SK-N-SH (cell line): ENCODE data around the gene CCDC87. TPM values are rescaled to one million over a fixed set of nuclear protein-coding genes. Genes with fewer than 3 reads are reported as not detected.

Source experiments
- CTCF ChIA-PET: fragments of 300-600, 350-600 bp; formaldehyde crosslinking; extraction: SDS; loops from one replicate; lab custom pipeline; 2021; lab: Yijun Ruan, JAX
- POLR2A ChIA-PET: fragments of 350-600 bp; sonication (Branson Sonifier 250); formaldehyde crosslinking; extraction: SDS; loops from one replicate; lab custom pipeline; 2020; ENCODE audit warnings: antibody characterized with exemption, inconsistent platforms; lab: Yijun Ruan, JAX
- DNase-seq: peaks from one replicate; pipeline ENCODE4 v3.0.0; 2012
- H2AFZ ChIP-seq: fragments of 200-600 bp; sonication (generic); 2 replicates; pipeline ENCODE4 v1.8.1; 2016; ENCODE audit warnings: antibody characterized with exemption, mild to moderate bottlenecking, low read depth
- H3F3A ChIP-seq: fragments of 200-600 bp; sonication (generic); replicated peaks from 2 replicates; pipeline ENCODE3; 2016; ENCODE audit warnings: antibody characterized with exemption, mild to moderate bottlenecking; ENCODE audit not compliant: insufficient read depth
- H3K27ac ChIP-seq, 2 experiments: fragments of 200-500 bp in 1 of 2; fragments of 200-600 bp in 1 of 2; sonication (Bioruptor generic) in 1 of 2; sonication (generic), shearing (Covaris generic) in 1 of 2; 2 replicates each; pipeline versions ENCODE4 v1.5.1 to v1.6.1; 2014 to 2016; ENCODE audit warnings: low read depth in 2 of 2, inconsistent platforms in 1 of 2, low read length in 1 of 2, mild to moderate bottlenecking in 1 of 2, mixed read lengths in 1 of 2
- H3K27me3 ChIP-seq: fragments of 200-600 bp; sonication (generic), shearing (Covaris generic); 2 replicates; pipeline ENCODE4 v1.6.1; 2016; ENCODE audit warnings: mixed run types; ENCODE audit not compliant: insufficient read depth
- H3K36me3 ChIP-seq, 2 experiments: fragments of 200-500 bp in 1 of 2; fragments of 200-600 bp in 1 of 2; sonication (Bioruptor generic) in 1 of 2; sonication (generic) in 1 of 2; replicated peaks in 1 of 2; 2 replicates each; pipeline versions ENCODE3 to v1.5.1; 2014 to 2016; ENCODE audit warnings: low read length in 1 of 2, mild to moderate bottlenecking in 1 of 2; ENCODE audit not compliant: insufficient read depth in 2 of 2, control insufficient read depth in 1 of 2
- H3K4me1 ChIP-seq, 2 experiments: fragments of 200-500 bp in 1 of 2; fragments of 200-600 bp in 1 of 2; sonication (Bioruptor generic) in 1 of 2; sonication (generic), shearing (Covaris generic) in 1 of 2; 2 replicates each; pipeline versions ENCODE4 v1.5.1 to v1.6.1; 2014 to 2016; ENCODE audit warnings: low read depth in 1 of 2, low read length in 1 of 2, mixed run types in 1 of 2; ENCODE audit not compliant: insufficient read depth in 2 of 2, control insufficient read depth in 1 of 2
- H3K4me2 ChIP-seq: fragments of 200-600 bp; sonication (generic), shearing (Covaris generic); 2 replicates; pipeline ENCODE4 v1.6.1; 2017; ENCODE audit warnings: mixed run types
- H3K4me3 ChIP-seq, 2 experiments: fragments of 200-500 bp in 1 of 2; fragments of 200-600 bp in 1 of 2; sonication (Bioruptor generic) in 1 of 2; sonication (generic), shearing (Covaris generic) in 1 of 2; 2 replicates each; pipeline versions ENCODE4 v1.5.1 to v1.8.1; 2014 to 2016; ENCODE audit warnings: low read depth in 2 of 2, inconsistent platforms in 1 of 2, low read length in 1 of 2, mild to moderate bottlenecking in 1 of 2, mixed read lengths in 1 of 2, moderate library complexity in 1 of 2
- H3K79me2 ChIP-seq: fragments of 200-600 bp; sonication (generic); 2 replicates; pipeline ENCODE4 v1.8.1; 2017; ENCODE audit warnings: mild to moderate bottlenecking; ENCODE audit not compliant: insufficient read depth
- H3K9ac ChIP-seq: fragments of 200-600 bp; sonication (generic); 2 replicates; pipeline ENCODE4 v1.6.1; 2017; ENCODE audit warnings: mixed run types
- H3K9me2 ChIP-seq: fragments of 200-600 bp; sonication (generic); 2 replicates; pipeline ENCODE4 v1.6.1; 2017; ENCODE audit warnings: mixed run types
- H3K9me3 ChIP-seq: fragments of 200-600 bp; sonication (generic); 2 replicates; pipeline ENCODE4 v1.6.1; 2017; ENCODE audit warnings: mixed run types, mild to moderate bottlenecking, moderate library complexity
- H4K20me1 ChIP-seq: fragments of 200-600 bp; sonication (generic); 2 replicates; pipeline ENCODE4 v1.6.1; 2017; ENCODE audit warnings: mild to moderate bottlenecking, mixed run types; ENCODE audit not compliant: insufficient read depth
- ELF1 ChIP-seq: IDR thresholded peaks from 2 replicates; pipeline ENCODE4 v1.4.0; 2012
- EP300 ChIP-seq, 2 experiments: IDR thresholded peaks; 2 replicates each; pipeline versions ENCODE4 v1.4.0 to v1.6.1; 2012; ENCODE audit warnings: borderline replicate concordance in 1 of 2, low read depth in 1 of 2, low read length in 1 of 2
- EZH2phosphoT487 ChIP-seq: fragments of 200-600 bp; sonication (generic); IDR thresholded peaks from 2 replicates; pipeline ENCODE4 v1.6.1; 2017; ENCODE audit warnings: low read depth, mixed run types, mild to moderate bottlenecking, antibody characterized with exemption, moderate library complexity, borderline replicate concordance
- FOXM1 ChIP-seq: IDR thresholded peaks from 2 replicates; pipeline ENCODE4 v1.4.0; 2012; ENCODE audit warnings: low read depth, mild to moderate bottlenecking
- GABPA ChIP-seq: IDR thresholded peaks from 2 replicates; pipeline ENCODE4 v1.4.0; 2012; ENCODE audit warnings: low read depth, mild to moderate bottlenecking
- GATA2 ChIP-seq: sonication (generic); formaldehyde crosslinking; IDR thresholded peaks from 2 replicates; pipeline ENCODE4 v1.5.0; 2020; ENCODE audit warnings: mild to moderate bottlenecking, missing genetic modification reagents
- MEF2A ChIP-seq: IDR thresholded peaks from 2 replicates; pipeline ENCODE4 v1.4.0; 2012; ENCODE audit warnings: low read depth, borderline replicate concordance
- NFIC ChIP-seq: IDR thresholded peaks from 2 replicates; pipeline ENCODE4 v1.4.0; 2012; ENCODE audit warnings: borderline replicate concordance
- NRF1 ChIP-seq: IDR thresholded peaks from 2 replicates; pipeline ENCODE4 v1.6.1; 2012; ENCODE audit warnings: low read depth, mild to moderate bottlenecking, low read length
- POLR2AphosphoS5 ChIP-seq: IDR thresholded peaks from 2 replicates; pipeline ENCODE4 v1.6.1; 2012; ENCODE audit warnings: low read depth, low read length
- RAD21 ChIP-seq: IDR thresholded peaks from 2 replicates; pipeline ENCODE4 v1.6.1; 2012; ENCODE audit warnings: mild to moderate bottlenecking, low read length
- SIN3A ChIP-seq: IDR thresholded peaks from 2 replicates; pipeline ENCODE4 v1.6.1; 2012; ENCODE audit warnings: low read depth, mild to moderate bottlenecking, low read length, moderate library complexity, borderline replicate concordance
- SMC3 ChIP-seq: IDR thresholded peaks from 2 replicates; pipeline ENCODE4 v1.6.1; 2012; ENCODE audit warnings: low read depth, low read length, improper control_type of control experiment
- TAF1 ChIP-seq: IDR thresholded peaks from 2 replicates; pipeline ENCODE4 v1.6.1; 2012; ENCODE audit warnings: low read depth, mild to moderate bottlenecking, low read length, moderate library complexity, borderline replicate concordance
- TCF12 ChIP-seq: IDR thresholded peaks from 2 replicates; pipeline ENCODE4 v1.4.0; 2012
- WGBS: methylation state at CpG from one replicate; pipeline ENCODE4 v1.1.6; 2017; ENCODE audit warnings: low lambda C conversion rate; 5-methylcytosine and 5-hydroxymethylcytosine counted together
- polyA plus RNA-seq, 3 experiments: library from polyadenylated mRNA; depleted of rRNA; stranded (reverse); fragments of >200 nt; gene quantifications; 2 replicates each; pipeline ENCODE4 v1.2.3, GENCODE V29; 2012
- TF ChIP-seq, protein P1 (sequence below): IDR thresholded peaks from 2 replicates; pipeline ENCODE4 v1.4.0; 2012; ENCODE audit warnings: low read depth, borderline replicate concordance
- TF ChIP-seq, protein P2 (sequence below): IDR thresholded peaks from 2 replicates; pipeline ENCODE4 v1.4.0; 2012; ENCODE audit warnings: low read depth, borderline replicate concordance
- TF ChIP-seq, protein P3 (sequence below): fragments of 200-600 bp; sonication (generic); IDR thresholded peaks from 2 replicates; pipeline ENCODE4 v1.6.1; 2017; ENCODE audit warnings: antibody characterized with exemption, mild to moderate bottlenecking, moderate library complexity
- TF ChIP-seq, protein P4 (sequence below): fragments of 150-350 bp; IDR thresholded peaks from 2 replicates; pipeline ENCODE4 v1.6.1; 2016; ENCODE audit warnings: mild to moderate bottlenecking, low read depth, low read length

CCDC87 gene
- polyA plus RNA-seq, 1 of the 3 experiments (the other 2 are of a cell fraction): 0.21 TPM

DNA sequence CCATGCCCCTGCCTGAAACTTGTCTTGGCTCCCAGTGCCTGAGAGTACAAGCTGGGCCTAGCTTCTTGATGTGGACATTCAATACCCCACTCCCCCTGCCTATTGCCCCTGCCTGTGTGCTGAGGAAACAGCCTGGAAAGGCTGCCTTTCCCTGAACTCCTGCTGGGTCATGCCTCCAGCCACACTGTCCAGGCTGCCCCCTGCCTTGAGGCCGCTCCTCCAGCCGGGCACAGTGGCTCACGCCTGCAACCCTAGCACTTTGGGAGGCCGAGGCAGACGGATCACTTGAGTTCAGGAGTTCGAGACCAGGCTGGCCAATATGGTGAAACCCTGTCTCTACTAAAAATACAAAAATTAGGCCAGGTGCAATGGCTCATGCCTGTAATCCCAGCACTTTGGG lies 10.2 kb upstream of the CCDC87 start (continued):
- TF ChIP-seq MEF2A: no peak
- no peak for TF ChIP-seq RAD21

DNA sequence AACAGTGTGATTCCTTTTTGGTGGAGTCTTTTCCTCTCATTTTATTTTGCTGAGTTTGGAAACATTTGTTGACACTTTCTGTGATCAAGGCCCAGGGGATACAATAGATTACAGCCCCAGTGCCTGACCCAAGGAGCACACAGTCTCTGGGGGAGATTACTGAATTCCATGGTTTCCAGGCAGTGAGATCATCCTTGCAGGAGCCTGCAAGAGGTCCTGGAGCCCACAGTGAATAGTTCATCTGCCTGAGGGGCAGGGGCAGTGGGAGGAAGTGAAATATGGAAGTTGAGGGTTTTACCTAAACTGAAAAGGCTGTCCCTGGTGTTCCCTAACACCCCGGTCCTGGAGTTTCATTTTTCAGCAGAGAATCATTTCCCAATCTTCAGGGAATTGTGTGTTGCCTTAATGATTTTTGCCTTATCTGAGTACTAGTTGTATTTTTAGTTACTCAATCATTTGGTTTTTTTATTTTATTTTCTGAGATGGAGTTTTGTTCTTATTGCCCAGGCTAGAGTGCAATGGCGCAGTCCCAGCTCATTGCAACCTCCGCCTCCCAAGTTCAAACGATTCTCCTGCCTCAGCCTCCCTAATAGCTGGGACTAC lies 7.9 kb upstream of the CCDC87 start:
- CTCF ChIA-PET: interaction anchor here (1.4 to 1.5 kb wide), 2 partner anchors 8 to 78 kb away, joined by 3 read pairs; partner anchors contain the start of genes CCDC87 and CCS
- no peak for TF ChIP-seq GABPA
- TF ChIP-seq, protein P1, sequence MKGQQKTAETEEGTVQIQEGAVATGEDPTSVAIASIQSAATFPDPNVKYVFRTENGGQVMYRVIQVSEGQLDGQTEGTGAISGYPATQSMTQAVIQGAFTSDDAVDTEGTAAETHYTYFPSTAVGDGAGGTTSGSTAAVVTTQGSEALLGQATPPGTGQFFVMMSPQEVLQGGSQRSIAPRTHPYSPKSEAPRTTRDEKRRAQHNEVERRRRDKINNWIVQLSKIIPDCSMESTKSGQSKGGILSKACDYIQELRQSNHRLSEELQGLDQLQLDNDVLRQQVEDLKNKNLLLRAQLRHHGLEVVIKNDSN: no peak
- no peak for TF ChIP-seq GATA2 (CRISPR knock-in tag)
- TF ChIP-seq, protein P2, sequence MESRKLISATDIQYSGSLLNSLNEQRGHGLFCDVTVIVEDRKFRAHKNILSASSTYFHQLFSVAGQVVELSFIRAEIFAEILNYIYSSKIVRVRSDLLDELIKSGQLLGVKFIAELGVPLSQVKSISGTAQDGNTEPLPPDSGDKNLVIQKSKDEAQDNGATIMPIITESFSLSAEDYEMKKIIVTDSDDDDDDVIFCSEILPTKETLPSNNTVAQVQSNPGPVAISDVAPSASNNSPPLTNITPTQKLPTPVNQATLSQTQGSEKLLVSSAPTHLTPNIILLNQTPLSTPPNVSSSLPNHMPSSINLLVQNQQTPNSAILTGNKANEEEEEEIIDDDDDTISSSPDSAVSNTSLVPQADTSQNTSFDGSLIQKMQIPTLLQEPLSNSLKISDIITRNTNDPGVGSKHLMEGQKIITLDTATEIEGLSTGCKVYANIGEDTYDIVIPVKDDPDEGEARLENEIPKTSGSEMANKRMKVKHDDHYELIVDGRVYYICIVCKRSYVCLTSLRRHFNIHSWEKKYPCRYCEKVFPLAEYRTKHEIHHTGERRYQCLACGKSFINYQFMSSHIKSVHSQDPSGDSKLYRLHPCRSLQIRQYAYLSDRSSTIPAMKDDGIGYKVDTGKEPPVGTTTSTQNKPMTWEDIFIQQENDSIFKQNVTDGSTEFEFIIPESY: no peak
- no peak for TF ChIP-seq ELF1
- TF ChIP-seq SIN3A: no peak
- TF ChIP-seq FOXM1: no peak
- TF ChIP-seq, protein P3, sequence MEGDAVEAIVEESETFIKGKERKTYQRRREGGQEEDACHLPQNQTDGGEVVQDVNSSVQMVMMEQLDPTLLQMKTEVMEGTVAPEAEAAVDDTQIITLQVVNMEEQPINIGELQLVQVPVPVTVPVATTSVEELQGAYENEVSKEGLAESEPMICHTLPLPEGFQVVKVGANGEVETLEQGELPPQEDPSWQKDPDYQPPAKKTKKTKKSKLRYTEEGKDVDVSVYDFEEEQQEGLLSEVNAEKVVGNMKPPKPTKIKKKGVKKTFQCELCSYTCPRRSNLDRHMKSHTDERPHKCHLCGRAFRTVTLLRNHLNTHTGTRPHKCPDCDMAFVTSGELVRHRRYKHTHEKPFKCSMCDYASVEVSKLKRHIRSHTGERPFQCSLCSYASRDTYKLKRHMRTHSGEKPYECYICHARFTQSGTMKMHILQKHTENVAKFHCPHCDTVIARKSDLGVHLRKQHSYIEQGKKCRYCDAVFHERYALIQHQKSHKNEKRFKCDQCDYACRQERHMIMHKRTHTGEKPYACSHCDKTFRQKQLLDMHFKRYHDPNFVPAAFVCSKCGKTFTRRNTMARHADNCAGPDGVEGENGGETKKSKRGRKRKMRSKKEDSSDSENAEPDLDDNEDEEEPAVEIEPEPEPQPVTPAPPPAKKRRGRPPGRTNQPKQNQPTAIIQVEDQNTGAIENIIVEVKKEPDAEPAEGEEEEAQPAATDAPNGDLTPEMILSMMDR: no peak
- TF ChIP-seq TCF12: no peak
- TF ChIP-seq, protein P4, sequence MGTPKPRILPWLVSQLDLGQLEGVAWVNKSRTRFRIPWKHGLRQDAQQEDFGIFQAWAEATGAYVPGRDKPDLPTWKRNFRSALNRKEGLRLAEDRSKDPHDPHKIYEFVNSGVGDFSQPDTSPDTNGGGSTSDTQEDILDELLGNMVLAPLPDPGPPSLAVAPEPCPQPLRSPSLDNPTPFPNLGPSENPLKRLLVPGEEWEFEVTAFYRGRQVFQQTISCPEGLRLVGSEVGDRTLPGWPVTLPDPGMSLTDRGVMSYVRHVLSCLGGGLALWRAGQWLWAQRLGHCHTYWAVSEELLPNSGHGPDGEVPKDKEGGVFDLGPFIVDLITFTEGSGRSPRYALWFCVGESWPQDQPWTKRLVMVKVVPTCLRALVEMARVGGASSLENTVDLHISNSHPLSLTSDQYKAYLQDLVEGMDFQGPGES: no peak
- no peak for TF ChIP-seq TAF1
- no peak for TF ChIP-seq SMC3
- TF ChIP-seq EP300 (IDR thresholded peaks at IDR 0.05; ENCODE audit: borderline replicate concordance in 1 of 2, low read depth in 1 of 2, low read length in 1 of 2): no peak
- TF ChIP-seq NRF1: no peak
- TF ChIP-seq NFIC: no peak
- TF ChIP-seq MEF2A: no peak
- no peak for TF ChIP-seq EZH2phosphoT487
- no peak for TF ChIP-seq POLR2AphosphoS5
- TF ChIP-seq, all 33 proteins: peak for 0
- H3F3A ChIP-seq: peaks cover 7% of the 10 kb centered on the region
- H3K9ac ChIP-seq: no peak overlapping the region
- 84% methylated on average over 4 of the region's 4 CpGs for WGBS
- H3K9me2 ChIP-seq: no peaks in the 10 kb centered on the region
- H3K27me3 ChIP-seq: no peaks in the 10 kb centered on the region
- H3K4me2 ChIP-seq: no peak overlapping the region
- H4K20me1 ChIP-seq: no peaks in the 10 kb centered on the region
- H3K4me3 ChIP-seq: no peak overlapping the region
- H3K27ac ChIP-seq: no peak overlapping the region
- no peak overlapping the region for H2AFZ ChIP-seq
- no peaks in the 10 kb centered on the region for H3K9me3 ChIP-seq
- peaks cover 0 to 8% of the 10 kb centered on the region in 2 experiments; a peak in 1 of 4 replicates for H3K4me1 ChIP-seq
- no peaks in the 10 kb centered on the region for H3K79me2 ChIP-seq
- POLR2A ChIA-PET: no interaction called here
- no peak for DNase-seq
- peaks cover 5 to 20% of the 10 kb centered on the region in 2 experiments for H3K36me3 ChIP-seq
